ENCODE data around the gene STIMATE.

STIMATE gene

GRCh38 chr3:52897130-52898122 lies at the start of gene STIMATE:
Gene STIMATE, minus strand, starts transcription at chr3:52897548. Its CDS starts 98 bp downstream, at chr3:52897450.
- H3K27ac ChIP-seq, result peak within 1 kb of the TSS; percentile 76
- TF ChIP-seq CTCF (conservative IDR thresholded peaks at IDR 0.05), result no peak; the same call in 1 of the 2 replicates
- peak; percentile 62 for TF ChIP-seq ZFX (IDR thresholded peaks at IDR 0.05)

- TF ChIP-seq ZFX (IDR thresholded peaks at IDR 0.05), result no peak
- no peak for TF ChIP-seq CTCF (conservative IDR thresholded peaks at IDR 0.05)
- no peak overlapping the region for H3K27ac ChIP-seq
Observed at GRCh38 chr3:52939600-52939999, 42.3 kb upstream of the STIMATE start.

GRCh38 chr3:52934630-52935530 lies 37.5 kb upstream of the STIMATE start:
- TF ChIP-seq ZFX (IDR thresholded peaks at IDR 0.05) (no peak), CTCF (conservative IDR thresholded peaks at IDR 0.05) (peak; percentile 84)
- no peak overlapping the region for H3K27ac ChIP-seq

- no peak overlapping the region for H3K27ac ChIP-seq
- TF ChIP-seq ZFX (IDR thresholded peaks at IDR 0.05) (no peak), CTCF (conservative IDR thresholded peaks at IDR 0.05) (no peak; the same call in 1 of the 2 replicates)
Observed at GRCh38 chr3:52931889-52932288, 34.5 kb upstream of the STIMATE start.

- H3K27ac ChIP-seq, result no peak overlapping the region
- no peak for TF ChIP-seq ZFX (IDR thresholded peaks at IDR 0.05)
- TF ChIP-seq CTCF (conservative IDR thresholded peaks at IDR 0.05), result no peak
Observed at GRCh38 chr3:52931328-52931727, 34.0 kb upstream of the STIMATE start.

GRCh38 chr3:52930748-52931147 lies 33.4 kb upstream of the STIMATE start:
- no peak for TF ChIP-seq CTCF (conservative IDR thresholded peaks at IDR 0.05)
- no peak for TF ChIP-seq ZFX (IDR thresholded peaks at IDR 0.05)
- H3K27ac ChIP-seq, result no peak overlapping the region
